A549 (cell line): Measurements from ENCODE around the gene TESMIN.

Experiments
- ESRRA ChIP-seq: fragments of 150-350 bp; IDR thresholded peaks from 2 replicates; pipeline ENCODE4 v1.6.1; 2014; ENCODE audit warnings: mild to moderate bottlenecking, low read length, borderline replicate concordance
- POLR2A ChIP-seq: IDR thresholded peaks from 2 replicates; pipeline ENCODE4 v1.6.1; 2012; ENCODE audit warnings: mild to moderate bottlenecking, low read length
- RNF2 ChIP-seq: fragments of 200-600 bp; sonication (generic); IDR thresholded peaks from 2 replicates; pipeline ENCODE4 v1.6.1; 2016; ENCODE audit warnings: low read depth, mild to moderate bottlenecking, antibody characterized with exemption, moderate library complexity, borderline replicate concordance
- TF ChIP-seq, protein P1 (sequence below): fragments of >200 bp; sonication (Bioruptor Twin); formaldehyde crosslinking; IDR thresholded peaks from 3 replicates; pipeline ENCODE4 v1.5.1; 2016
- TF ChIP-seq, protein P2 (sequence below): IDR thresholded peaks from 2 replicates; pipeline ENCODE4 v1.6.1; 2012; ENCODE audit warnings: low read depth, borderline replicate concordance

DNA sequence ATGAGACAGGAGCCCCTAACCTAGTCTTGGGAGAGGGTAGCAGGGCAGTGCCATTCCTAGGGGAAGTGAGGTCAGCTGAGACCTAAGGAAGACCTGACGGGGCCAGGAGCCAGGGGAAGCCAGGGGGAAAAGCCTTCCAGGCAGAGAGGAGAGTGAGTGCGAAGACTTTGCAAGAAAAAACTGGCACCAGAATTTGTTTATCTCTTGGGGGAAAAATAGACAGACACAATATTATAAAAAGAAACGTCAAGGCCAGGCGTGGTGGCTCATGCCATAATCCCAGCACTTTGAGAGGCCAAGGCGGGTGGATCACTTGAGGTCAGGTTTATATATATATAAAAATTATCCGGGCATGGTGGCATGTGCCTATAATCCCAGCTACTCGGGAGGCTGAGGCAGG, 26.9 kb upstream of the TESMIN start:
- TF ChIP-seq, protein P1, sequence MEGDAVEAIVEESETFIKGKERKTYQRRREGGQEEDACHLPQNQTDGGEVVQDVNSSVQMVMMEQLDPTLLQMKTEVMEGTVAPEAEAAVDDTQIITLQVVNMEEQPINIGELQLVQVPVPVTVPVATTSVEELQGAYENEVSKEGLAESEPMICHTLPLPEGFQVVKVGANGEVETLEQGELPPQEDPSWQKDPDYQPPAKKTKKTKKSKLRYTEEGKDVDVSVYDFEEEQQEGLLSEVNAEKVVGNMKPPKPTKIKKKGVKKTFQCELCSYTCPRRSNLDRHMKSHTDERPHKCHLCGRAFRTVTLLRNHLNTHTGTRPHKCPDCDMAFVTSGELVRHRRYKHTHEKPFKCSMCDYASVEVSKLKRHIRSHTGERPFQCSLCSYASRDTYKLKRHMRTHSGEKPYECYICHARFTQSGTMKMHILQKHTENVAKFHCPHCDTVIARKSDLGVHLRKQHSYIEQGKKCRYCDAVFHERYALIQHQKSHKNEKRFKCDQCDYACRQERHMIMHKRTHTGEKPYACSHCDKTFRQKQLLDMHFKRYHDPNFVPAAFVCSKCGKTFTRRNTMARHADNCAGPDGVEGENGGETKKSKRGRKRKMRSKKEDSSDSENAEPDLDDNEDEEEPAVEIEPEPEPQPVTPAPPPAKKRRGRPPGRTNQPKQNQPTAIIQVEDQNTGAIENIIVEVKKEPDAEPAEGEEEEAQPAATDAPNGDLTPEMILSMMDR, result no peak
- TF ChIP-seq ESRRA (no peak), POLR2A (no peak), RNF2 (no peak)
- TF ChIP-seq, protein P2, sequence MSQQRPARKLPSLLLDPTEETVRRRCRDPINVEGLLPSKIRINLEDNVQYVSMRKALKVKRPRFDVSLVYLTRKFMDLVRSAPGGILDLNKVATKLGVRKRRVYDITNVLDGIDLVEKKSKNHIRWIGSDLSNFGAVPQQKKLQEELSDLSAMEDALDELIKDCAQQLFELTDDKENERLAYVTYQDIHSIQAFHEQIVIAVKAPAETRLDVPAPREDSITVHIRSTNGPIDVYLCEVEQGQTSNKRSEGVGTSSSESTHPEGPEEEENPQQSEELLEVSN, result no peak
